Ishikawa (cell line): ENCODE measurements around the gene RTF1.

Experiments used
- CEBPB ChIP-seq: IDR thresholded peaks from 2 replicates; pipeline ENCODE4 v1.6.1; 2012
- CREB1 ChIP-seq: IDR thresholded peaks from 2 replicates; pipeline ENCODE4 v1.6.1; 2012; ENCODE audit warnings: low read depth
- EGR1 ChIP-seq: IDR thresholded peaks from 2 replicates; pipeline ENCODE4 v1.6.1; 2012
- EP300 ChIP-seq: IDR thresholded peaks from 2 replicates; pipeline ENCODE4 v1.6.1; 2012; ENCODE audit warnings: borderline replicate concordance
- FOXM1 ChIP-seq: IDR thresholded peaks from 2 replicates; pipeline ENCODE4 v1.6.1; 2012; ENCODE audit warnings: low read depth, borderline replicate concordance
- MAX ChIP-seq: IDR thresholded peaks from 2 replicates; pipeline ENCODE4 v1.6.1; 2012
- RAD21 ChIP-seq: IDR thresholded peaks from 2 replicates; pipeline ENCODE4 v1.6.1; 2012; ENCODE audit warnings: low read depth
- REST ChIP-seq: IDR thresholded peaks from 2 replicates; pipeline ENCODE4 v1.6.1; 2012; ENCODE audit warnings: low read depth, mild to moderate bottlenecking
- TAF1 ChIP-seq: IDR thresholded peaks from 2 replicates; pipeline ENCODE4 v1.6.1; 2012; ENCODE audit warnings: low read depth, mild to moderate bottlenecking
- TEAD4 ChIP-seq: IDR thresholded peaks from 2 replicates; pipeline ENCODE4 v1.6.1; 2012
- USF1 ChIP-seq: IDR thresholded peaks from 2 replicates; pipeline ENCODE4 v1.6.1; 2012
- YY1 ChIP-seq: IDR thresholded peaks from 2 replicates; pipeline ENCODE4 v1.6.1; 2012; ENCODE audit warnings: low read depth
- ZBTB7A ChIP-seq: IDR thresholded peaks from 2 replicates; pipeline ENCODE4 v1.6.1; 2012; ENCODE audit warnings: low read depth

- TF ChIP-seq MAX (peak; percentile 21; the same call in 1 of the 2 replicates), CEBPB (no peak), EP300 (no peak), YY1 (0 out of 2 replicates have a peak, but pooled peaks have one; percentile 8), TAF1 (peak; percentile 18; the same call in 1 of the 2 replicates), FOXM1 (no peak), USF1 (no peak), REST (no peak), TEAD4 (no peak), RAD21 (no peak; the same call in 1 of the 2 replicates), ZBTB7A (no peak; the same call in 1 of the 2 replicates), CREB1 (no peak), EGR1 (peak; percentile 93)
These were observed 76.5 kb downstream of the RTF1 start, which contains the start of gene ITPKA for GRCh38 chr15:41493205-41493901.
